ENCODE results near the gene HGS.

The HGS gene

DNA sequence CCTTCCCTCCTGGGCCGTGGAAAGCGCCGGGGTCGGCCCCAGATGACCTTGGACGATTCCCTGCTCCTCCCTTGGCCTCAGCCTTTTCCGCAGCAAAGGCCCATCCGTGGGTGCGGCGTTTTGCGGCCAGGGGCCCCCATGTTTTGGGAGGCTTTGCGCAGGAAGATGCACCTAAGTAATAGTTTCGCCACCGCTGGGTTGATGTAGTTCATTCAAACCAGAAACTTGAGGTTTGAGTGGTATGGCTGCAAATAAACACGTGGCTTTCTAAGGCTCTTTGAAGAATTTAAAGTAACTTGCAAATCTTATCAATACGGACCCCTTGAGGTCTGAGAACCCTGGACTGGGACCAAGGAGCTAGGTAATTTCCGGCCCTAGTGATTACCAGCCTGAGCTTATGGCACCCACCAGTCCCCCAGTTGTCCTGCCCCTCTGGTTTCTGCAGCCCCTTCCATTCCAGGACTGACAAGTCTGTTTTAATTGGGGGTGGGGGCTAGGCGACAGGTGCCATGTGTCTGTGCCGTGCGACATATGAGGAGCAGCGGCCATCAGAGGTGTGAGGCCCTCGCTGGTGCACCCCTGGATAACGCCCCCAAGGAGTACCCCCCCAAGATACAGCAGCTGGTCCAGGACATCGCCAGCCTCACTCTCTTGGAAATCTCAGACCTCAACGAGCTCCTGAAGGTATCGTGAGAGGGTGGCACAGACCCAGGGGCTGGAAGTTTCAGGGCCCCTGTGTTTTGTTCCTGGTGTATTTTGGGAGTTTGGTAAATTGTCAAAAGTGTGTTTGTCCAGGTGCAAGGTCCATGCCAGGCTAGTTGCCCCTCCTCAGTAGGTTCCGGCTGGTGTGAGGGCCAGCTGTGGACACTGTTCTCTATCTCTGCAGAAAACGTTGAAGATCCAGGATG, 20.2 kb downstream of the HGS start:
- no peak for DNase-seq

DNA sequence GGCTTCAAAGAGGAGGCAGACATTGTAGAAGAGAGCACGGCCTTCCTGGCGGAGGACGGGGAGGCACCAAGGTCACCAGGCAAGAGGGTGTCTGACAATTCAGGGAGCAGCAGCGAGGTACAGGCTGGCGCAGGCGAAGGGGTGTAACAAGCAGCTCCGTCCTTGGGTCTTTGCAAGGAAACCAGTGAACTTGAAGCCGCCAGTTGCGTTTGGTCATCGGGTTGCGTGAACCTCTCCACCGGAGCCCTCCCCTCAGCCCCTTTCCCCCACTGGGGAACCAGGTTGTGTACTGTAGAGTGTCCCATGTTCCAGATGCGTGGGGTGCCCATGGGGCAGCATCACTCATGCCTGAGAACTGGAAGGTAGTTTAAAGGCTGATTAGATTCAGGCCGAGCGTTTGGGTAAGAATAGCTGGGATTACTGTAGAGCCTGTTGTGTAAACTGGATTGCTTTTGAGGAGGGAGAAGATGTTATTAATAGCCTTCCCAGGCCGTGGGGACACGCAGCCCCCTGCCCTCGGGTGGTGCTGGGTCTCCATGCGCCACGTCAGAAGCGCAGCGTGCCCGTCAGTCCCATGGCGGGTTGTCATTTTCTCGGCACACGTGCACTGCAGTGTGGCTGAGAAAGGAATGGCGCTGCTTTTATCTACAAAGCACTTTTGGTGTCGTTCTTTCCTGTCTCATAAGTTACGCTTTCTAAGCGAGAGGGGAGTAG, 21.9 kb downstream of the HGS start:
- DNase-seq = no peak

DNA sequence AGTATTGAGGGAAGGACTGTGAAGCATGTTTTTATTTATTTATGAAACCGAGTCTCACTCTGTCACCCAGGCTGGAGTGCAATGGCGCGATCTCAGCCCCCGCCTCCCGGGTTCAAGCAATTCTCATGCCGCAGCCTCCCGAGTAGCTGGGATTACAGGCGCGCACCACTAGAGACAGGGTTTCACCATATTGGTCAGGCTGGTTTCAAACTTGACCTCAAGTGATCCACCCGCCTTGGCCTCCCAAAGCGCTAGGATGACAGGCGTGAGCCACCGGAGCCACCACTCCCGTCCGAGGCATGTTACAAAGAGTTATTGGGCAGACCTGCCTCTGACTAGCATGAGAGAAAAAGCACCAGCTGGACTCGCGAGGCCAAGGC, 22.4 kb downstream of the HGS start:
- no peak for DNase-seq

DNA sequence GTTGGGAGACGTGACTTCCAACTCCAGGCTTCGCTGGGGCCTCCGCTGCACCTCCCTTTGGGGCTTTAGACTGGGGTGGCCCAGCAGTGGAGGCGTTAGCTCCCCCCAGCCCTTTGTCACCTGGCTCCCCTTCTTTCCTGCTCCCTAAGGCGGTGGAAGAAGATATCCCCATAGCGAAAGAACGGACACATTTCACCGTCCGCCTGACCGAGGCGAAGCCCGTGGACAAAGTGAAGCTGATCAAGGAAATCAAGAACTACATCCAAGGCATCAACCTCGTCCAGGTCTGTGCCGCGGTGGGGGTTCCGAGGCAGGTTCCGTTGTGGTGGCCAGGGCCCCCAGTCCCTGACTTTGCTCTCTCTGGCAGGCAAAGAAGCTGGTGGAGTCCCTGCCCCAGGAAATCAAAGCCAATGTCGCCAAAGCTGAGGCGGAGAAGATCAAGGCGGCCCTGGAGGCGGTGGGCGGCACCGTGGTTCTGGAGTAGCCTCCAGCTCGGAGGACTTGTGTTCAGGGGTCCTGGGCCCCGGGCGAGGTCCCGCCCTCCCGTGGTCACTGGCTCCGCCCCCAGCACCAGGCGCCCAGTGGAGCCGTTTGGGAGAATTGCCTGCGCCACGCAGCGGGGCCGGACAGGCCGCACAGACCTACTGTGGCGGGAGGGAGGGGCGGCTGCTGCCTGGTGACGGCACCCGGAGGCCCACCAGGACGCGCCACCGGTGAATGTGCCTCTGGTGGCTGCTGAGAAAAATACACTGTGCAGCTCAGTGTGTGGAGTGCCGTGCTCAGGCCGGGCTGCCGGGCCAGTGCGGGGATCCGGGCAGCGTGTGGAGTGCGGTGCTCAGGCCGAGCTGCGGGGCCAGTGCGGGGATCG, 23.2 kb downstream of the HGS start:
- no peak for DNase-seq

DNA sequence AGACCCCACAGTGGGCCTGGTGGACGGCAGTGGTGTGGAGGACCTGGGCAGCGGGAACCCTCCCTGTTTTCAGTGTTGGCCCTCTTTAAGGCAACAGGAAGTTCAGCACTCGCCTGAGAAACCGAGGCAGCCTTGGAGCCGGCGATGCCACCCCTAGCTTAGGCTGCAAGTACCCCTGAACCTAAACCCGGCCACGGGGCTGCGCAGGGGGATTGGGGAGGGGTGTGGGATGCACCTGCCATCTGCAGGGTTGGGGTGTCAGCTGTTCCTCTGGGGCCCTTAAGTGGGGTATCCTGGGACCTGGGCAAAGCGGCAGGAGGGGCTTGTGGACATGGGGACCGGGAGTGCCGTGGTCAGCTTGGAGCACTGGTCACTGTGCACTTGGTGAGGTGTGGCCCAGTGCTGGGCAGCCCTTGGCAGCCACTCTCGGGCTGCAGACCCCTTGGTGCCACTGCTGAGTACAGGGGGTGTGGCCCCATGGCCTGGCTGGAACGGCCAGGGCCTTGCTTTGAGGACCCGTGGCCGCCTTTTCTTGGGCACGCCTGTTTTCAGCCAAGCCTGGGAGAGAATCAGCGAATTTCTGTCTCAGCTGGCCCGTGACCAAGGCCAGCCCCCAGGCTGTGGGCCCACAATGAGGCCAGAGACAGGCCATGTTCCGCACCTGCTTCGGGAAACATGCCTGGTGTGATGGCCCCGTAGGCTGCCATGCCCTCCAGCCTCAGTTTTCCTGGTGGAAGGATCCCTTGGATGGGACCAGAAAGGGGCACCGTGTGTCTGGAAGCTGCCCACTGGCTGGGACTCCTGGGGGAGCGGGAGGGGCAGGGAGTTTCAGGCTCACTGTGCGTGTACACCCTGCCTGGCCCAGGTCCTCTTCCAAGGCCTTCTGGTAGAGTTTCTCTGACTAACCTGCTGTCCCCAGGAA, 24.2 kb downstream of the HGS start:
- no peak for DNase-seq

DNA sequence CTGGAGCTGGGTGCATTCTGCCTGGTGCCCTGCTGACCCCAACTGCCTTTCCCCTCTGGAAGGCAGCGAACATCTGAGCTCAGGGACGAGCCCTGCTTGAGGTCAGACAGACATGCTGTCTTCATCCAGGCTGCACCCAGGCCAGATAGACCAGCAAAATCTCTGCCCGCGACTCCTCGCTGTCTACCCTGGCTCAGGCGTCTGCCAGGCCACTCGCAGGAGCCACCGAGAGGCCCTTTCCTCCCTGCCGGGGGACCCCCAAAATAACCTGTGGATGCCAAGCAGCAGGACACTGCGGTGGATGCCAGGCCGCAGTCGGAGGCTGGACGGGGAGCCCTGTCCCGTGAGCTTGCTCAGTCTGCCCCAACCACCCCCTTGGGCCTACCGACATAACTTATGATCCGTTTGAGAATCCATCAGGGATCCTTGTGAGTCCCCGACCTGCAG, 25.0 kb downstream of the HGS start:
- no peak for DNase-seq

DNA sequence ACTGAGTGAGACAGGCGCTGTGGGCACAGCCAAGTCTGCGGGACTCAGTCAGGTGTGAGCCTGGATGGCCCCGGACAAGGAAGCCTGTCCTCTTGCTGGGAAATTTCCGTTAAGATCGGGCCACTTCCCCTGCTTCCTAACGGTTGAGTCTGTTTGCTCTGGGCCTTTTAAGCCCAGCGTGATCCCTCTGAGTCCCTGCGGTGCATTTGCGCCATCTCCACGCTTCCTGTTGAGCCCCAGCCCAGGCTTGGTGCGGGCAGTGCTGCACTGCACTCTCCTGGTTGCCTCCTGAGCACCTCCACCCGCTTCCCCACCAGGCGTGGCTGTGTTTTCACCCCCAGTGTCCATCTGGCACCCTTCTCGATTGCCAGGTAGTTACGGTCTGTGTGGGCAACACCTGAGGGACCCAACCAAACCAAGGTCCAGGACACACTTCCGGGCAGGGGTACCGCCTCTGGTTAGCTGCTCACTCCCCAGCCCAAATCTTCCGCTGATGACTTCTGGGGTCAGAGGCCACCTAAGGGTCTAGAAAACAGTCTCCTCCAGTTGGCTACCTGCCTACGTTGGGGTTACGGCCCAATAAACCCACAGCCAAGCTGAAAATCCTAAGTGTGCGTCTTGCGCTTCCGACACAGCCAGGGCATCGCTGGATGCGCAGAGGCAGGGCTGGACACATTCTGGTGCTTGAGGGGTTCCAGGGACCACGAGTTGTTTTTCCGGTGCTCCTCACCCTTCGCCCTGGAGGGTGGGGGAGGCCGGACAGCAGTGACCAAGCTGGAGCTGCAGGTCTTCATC, 26.9 kb downstream of the HGS start:
- no peak for DNase-seq

DNA sequence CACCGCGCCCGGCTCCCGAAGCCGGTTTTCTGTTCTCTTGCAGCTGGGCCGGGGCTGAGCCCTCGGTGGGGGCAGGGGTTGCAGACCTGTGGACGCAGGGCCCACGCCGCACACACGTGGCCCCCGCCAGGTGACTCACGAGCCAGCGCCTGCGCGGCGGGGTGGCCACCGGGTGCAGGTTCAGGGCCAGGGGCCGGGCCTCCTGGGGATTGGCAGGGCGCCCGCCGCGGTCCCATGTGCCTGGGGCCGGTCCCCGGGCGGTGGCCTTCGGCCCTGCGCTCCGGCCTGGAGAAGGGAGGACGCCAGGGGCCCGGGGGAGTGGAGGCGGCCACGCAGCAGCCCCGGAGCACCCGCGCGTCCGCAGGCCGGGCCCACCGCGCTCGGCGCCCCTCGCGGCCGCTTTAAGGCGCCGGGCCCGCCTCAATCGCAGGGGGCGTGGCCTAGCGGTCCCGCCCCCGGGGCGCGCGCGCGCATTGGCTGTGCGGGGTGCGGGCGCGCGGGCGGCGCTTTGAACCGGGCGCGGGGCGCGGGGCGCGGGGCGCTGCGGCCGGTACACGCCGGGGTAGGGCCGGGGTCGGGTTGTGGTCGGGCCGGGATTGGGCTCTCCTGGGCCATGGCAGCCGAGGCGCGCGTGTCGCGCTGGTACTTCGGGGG, 28.1 kb downstream of the HGS start, which contains the start of gene SLC25A10:
Gene SLC25A10, plus strand, starts transcription at position 471 of the 654 bp plus-strand sequence. Its CDS starts 143 bp downstream, at position 614.
- DNase-seq = peak in 42 of 56 donors; percentile 11 to 84 (median 60)

DNA sequence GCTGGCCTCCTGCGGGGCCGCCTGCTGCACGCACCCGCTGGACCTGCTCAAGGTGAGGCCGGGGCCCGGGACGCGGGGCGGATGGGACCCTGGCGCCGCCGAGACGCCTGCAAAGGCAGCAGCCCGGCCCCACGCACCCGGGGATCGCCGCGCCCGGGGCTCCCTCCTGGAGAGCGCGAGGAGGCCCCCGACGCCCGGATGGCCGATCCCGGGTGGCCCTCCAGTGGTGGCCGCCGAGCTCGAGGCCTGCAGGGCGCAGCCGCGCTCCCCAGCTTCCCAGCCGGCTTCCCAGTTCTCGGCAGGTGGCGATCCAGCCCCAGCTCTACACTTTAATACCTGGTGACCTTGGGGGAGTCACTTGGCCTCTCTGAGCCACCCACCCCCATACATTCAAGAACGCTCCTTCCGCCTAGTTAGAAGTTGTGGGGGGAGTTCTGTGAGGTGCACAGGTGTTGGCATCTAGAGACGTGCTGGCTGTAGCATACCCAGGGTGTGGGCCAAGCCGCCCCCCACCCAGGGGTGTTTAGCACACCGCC, 28.7 kb downstream of the HGS start:
- peak in 6 of 56 donors; percentile 42 to 58 (median 46) for DNase-seq

DNA sequence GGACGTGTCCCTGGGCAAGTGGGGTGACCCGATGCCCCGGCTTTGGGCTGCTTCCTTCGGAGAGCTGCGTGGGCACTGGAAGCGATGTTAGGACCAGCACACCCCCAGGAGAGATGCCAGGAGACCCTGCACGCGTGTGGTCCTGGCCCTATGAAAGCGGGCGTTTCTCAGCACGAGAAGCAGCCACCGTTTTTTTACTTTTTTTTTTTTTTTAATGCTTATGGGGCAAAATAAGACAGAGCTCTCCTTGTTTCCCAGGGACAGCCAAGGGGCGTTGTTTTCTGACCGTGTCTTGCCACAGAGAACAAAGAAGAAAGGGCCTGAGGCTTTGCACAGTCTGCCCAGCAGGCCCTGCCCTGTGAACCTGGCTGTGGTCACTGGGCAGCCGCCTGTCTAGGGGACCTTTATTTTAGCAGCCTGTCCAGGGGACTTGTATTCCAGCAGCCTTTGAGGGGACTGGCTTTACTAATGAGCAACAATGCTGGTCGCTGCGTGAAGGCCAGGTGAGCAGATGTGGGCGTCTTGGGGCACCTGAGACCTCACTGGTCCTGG, 29.3 kb downstream of the HGS start:
- DNase-seq = peak in 6 of 56 donors; percentile 5 to 25 (median 14)

DNA sequence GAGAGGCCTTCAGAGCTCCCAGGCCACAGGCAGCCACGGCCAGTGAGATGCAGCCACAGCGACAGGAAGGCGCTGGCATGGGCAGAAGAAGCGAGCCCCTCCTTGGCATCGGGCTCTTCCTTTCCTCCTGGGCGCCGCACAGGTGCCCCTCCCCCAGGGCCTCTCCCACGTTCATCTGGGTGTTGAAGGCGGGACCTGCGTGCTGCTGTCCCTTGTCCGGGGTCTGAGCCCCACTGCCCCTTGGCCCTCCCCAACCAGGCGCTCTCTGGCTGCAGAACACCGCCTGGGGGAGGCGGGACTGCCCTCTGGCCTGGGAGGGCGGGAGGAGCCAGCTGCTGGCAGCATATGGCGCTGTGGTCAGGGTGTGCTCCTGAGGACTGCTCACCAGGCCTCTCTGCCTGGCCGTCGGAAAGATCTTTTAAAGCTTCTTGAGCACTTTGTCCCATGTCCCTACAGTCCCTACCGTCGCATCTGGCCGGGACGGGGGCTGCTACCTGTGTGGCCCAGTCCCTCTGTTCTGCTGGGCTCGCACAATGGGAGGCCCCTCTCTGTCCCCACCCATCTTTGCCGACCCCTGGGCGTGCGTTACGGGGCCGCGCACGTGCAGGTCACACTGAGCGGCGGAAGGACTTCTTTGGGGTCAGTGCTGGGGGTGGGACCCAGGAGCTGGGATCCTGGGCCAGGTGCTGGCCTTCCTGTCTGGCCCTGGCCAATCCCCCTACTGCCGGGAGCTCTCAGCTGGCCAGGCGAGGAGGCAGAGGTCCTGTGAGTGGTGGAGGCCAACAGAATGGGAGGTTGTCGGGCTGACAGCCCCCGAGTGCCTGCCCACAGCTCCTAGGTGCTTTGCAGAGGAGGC, 30.0 kb downstream of the HGS start:
- DNase-seq = no peak

DNA sequence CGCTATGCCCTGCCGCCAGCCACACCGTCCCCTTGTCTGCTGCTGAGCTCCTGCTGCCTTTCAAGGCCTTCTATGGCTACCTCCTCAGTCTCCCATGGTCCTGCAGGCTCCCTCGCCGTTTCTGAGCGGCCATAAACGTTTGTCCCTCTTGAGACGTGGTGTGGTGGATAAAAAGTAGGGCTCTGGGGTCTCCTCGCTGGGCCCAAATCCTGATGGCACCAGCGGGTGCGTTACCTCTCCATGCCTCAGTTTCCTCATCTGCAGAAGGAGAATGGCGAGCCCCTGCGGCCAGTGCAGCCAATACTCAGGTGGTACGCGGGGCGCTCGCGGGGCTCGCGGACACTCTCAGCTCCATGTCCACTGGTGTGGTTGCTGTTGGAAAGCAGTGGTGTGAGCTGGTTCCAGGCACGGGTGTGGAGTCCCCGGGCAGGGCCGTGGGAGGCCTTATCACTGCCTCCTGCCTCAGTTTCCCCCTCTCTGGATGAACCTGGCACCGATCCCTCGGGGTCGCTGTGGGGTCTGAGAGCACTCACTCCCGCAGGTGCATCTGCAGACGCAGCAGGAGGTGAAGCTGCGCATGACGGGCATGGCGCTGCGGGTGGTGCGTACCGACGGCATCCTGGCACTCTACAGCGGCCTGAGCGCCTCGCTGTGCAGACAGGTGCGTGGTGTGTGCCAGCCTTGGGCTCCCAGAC, 30.7 kb downstream of the HGS start:
- no peak for DNase-seq

DNA sequence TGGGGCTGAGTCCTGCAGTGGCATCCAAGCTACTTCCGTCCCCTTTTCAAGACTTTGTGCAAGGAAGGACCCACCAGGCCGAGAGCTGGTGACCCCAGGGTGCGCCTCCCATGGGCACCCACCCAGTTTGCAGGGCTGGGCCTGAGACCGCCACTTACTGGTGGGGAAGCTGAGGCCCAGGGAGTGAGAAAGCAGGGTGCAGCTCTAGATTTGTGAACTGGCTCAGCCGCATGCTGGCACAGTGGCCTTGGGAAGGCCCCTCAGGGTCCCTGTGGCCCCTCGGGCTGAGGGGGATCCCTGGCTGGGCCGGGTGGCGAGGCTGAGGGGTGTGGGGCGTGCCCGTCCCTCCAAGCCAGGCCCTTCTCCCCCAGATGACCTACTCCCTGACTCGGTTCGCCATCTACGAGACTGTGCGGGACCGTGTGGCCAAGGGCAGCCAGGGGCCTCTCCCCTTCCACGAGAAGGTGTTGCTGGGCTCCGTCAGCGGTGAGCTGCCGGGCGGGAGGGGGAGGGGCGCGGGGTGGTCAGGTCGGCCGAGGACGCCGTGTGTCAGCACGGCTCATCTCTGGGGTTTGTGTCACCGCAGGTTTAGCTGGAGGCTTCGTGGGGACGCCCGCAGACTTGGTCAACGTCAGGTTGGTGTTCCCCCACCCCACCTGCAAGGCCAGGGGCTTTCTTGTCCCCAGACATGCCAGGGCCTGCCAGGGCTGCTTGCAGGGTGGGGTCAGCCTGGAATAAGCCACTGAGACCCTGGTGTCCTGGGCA, 31.5 kb downstream of the HGS start:
- DNase-seq = no peak

DNA sequence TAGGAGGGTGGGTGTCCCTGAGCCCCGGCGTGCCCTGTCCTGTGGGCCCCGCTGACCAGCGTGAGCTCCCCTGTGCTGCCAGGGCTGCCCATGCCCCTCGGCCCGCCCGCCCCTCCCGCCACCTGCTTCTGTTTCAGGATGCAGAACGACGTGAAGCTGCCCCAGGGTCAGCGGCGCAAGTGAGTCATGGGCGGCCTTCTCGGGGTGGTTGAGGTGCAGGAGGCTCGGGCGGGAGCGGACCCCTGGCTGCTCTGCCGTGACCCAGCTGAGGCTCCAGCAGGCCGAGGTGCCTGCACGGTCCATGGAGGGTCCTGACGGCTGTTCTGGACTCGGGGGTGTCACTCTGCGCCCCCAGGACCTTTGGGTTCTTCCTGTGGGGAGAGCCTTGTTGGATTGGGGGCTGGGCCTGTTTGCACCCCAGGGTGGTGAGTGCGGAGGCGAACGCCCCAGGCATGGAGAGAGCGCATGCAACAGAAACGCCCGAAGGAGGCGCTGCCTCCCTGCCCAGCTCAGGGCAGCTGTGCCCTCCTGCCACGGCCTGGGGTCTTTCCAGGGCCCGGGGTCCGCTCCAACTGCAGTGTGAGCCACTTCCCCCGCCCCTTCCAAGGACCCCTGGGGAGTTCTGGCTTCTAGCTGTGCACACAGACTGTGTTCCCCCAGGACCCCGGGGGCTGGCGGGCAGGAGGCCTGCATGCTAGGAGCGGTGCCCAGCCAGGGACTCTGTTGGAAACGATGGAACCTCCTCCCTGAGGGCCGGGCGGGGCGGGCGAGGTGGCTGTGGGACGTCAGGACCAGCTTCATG, 32.3 kb downstream of the HGS start:
- no peak for DNase-seq

DNA sequence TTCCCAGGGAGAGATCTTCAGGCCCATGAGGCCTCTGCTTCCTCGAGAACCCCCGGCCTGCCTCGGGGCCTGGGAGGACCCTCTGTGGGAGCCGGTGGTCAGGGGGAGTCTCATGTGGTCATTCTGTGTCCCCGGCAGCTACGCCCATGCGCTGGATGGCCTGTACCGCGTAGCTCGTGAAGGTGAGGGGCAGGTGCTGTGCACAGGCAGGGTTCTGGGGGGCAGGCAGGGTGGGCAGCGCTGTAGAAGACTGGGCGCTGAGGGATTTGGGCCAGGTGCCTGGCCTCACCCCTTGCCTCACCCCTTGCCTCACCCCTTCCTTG, 32.8 kb downstream of the HGS start:
- DNase-seq = no peak

All from amygdala (tissue), 56 donors.